H1 (cell line): Measurements from ENCODE around the gene MILR1. TPM values are rescaled to one million over a fixed set of nuclear protein-coding genes. Genes with fewer than 3 reads are reported as not detected.

Source experiments
- CTCF ChIA-PET: fragments of 300-600 bp; sonication (Branson Sonifier 250); formaldehyde crosslinking; loops from one replicate; lab custom pipeline; 2021; ENCODE audit not compliant: partially characterized antibody; lab: Charles Lee
- POLR2A ChIA-PET: fragments of 300-600 bp; sonication (Branson Sonifier 250); formaldehyde crosslinking; loops from one replicate; lab custom pipeline; 2021; ENCODE audit warnings: inconsistent platforms; ENCODE audit not compliant: partially characterized antibody; lab: Charles Lee
- DNase-seq, 2 experiments: peaks; one replicate each; pipeline versions ENCODE4 v3.0.0 to v3.0.0-alpha.2; 2010 to 2022; ENCODE audit warnings: low spot score in 2 of 2, low read depth in 1 of 2, mixed read lengths in 1 of 2
- FAIRE-seq: peaks from 2 replicates; lab custom pipeline; 2011; peaks lifted over from hg19 to GRCh38; lab: Jason Lieb, UNC
- H2AFZ ChIP-seq: 2 replicates; pipeline ENCODE4 v1.8.1; 2012; ENCODE audit warnings: low read length, inconsistent platforms
- H2AK5ac ChIP-seq: 2 replicates; pipeline ENCODE4 v1.6.1; 2013; ENCODE audit warnings: low read depth, low read length
- H2BK120ac ChIP-seq: replicated peaks from 2 replicates; pipeline ENCODE3; 2013; ENCODE audit warnings: low read depth, low read length, inconsistent platforms
- H2BK12ac ChIP-seq: 2 replicates; pipeline ENCODE4 v1.6.1; 2013; ENCODE audit warnings: low read depth, low read length
- H2BK15ac ChIP-seq: 2 replicates; pipeline ENCODE4 v1.6.1; 2013; ENCODE audit warnings: low read length
- H2BK20ac ChIP-seq: 2 replicates; pipeline ENCODE4 v1.6.1; 2013; ENCODE audit warnings: low read length
- H2BK5ac ChIP-seq: 2 replicates; pipeline ENCODE4 v1.6.1; 2013; ENCODE audit warnings: low read depth, low read length
- H3K14ac ChIP-seq: 2 replicates; pipeline ENCODE4 v1.6.1; 2013; ENCODE audit warnings: inconsistent platforms; ENCODE audit not compliant: insufficient read length
- H3K18ac ChIP-seq: 2 replicates; pipeline ENCODE4 v1.6.1; 2013; ENCODE audit warnings: low read length; ENCODE audit errors: extremely low read depth
- H3K23ac ChIP-seq: 2 replicates; pipeline ENCODE4 v1.6.1; 2013; ENCODE audit warnings: inconsistent platforms; ENCODE audit not compliant: insufficient read length
- H3K23me2 ChIP-seq: 2 replicates; pipeline ENCODE4 v1.6.1; 2013; ENCODE audit warnings: low read depth, low read length
- H3K27ac ChIP-seq: 2 replicates; pipeline ENCODE4 v1.6.1; 2011; ENCODE audit warnings: low read depth, low read length, inconsistent platforms
- H3K27me3 ChIP-seq, 4 experiments: replicated peaks in 1 of 4; 1 replicate in 1 of 4; 2 replicates in 3 of 4; pipeline versions ENCODE4 v1.6.1 to v1.8.1; 2011 to 2013; ENCODE audit warnings: low read length in 3 of 4, mild to moderate bottlenecking in 3 of 4, inconsistent platforms in 2 of 4, mixed read lengths in 2 of 4, moderate library complexity in 1 of 4; ENCODE audit not compliant: control insufficient read depth in 3 of 4, insufficient read depth in 3 of 4; ENCODE audit errors: extremely low read depth in 1 of 4
- H3K36me3 ChIP-seq, 4 experiments: 2 replicates each; pipeline versions ENCODE4 v1.6.1 to v1.8.1; 2011 to 2013; ENCODE audit warnings: mild to moderate bottlenecking in 4 of 4, low read length in 3 of 4, moderate library complexity in 2 of 4, control low read depth in 1 of 4, inconsistent platforms in 1 of 4; ENCODE audit not compliant: insufficient read depth in 4 of 4, control insufficient read depth in 2 of 4
- H3K4ac ChIP-seq: replicated peaks from 2 replicates; pipeline ENCODE3; 2013; ENCODE audit warnings: low read length, low read depth, mixed read lengths, inconsistent platforms; ENCODE audit not compliant: insufficient read length
- H3K4me1 ChIP-seq, 4 experiments: replicated peaks in 1 of 4; 1 replicate in 1 of 4; 2 replicates in 3 of 4; pipeline versions ENCODE4 v1.6.1 to v1.8.1; 2011 to 2013; ENCODE audit warnings: low read length in 3 of 4, inconsistent platforms in 2 of 4, mixed read lengths in 1 of 4; ENCODE audit not compliant: insufficient read depth in 4 of 4, control insufficient read depth in 3 of 4
- H3K4me2 ChIP-seq, 2 experiments: 2 replicates each; pipeline versions ENCODE4 v1.6.1 to v1.8.1; 2011 to 2013; ENCODE audit warnings: low read depth in 2 of 2, low read length in 2 of 2, control low read depth in 1 of 2, inconsistent platforms in 1 of 2, mild to moderate bottlenecking in 1 of 2; ENCODE audit not compliant: insufficient read depth in 1 of 2
- H3K4me3 ChIP-seq, 4 experiments: fragments of 200-600, 300-600 bp in 1 of 4; sonication (generic), shearing (Covaris generic), sonication (Bioruptor Twin) in 1 of 4; 2 replicates each; pipeline versions ENCODE4 v1.5.1 to v1.8.1; 2011 to 2016; ENCODE audit warnings: low read length in 4 of 4, low read depth in 3 of 4, control low read depth in 2 of 4, inconsistent platforms in 2 of 4, mild to moderate bottlenecking in 2 of 4, mixed read lengths in 1 of 4, moderate library complexity in 1 of 4; ENCODE audit not compliant: insufficient read depth in 2 of 4; ENCODE audit errors: extremely low read depth in 1 of 4
- H3K56ac ChIP-seq: replicated peaks from 2 replicates; pipeline ENCODE3; 2013; ENCODE audit warnings: low read depth, mild to moderate bottlenecking, mixed read lengths, low read length, inconsistent platforms; ENCODE audit not compliant: insufficient read length
- H3K79me1 ChIP-seq: 2 replicates; pipeline ENCODE4 v1.6.1; 2013; ENCODE audit warnings: low read depth, low read length, control low read depth
- H3K79me2 ChIP-seq, 2 experiments: 2 replicates each; pipeline versions ENCODE4 v1.6.1 to v1.8.1; 2012 to 2013; ENCODE audit warnings: low read length in 2 of 2, mild to moderate bottlenecking in 2 of 2, inconsistent platforms in 1 of 2; ENCODE audit not compliant: insufficient read depth in 2 of 2, control insufficient read depth in 1 of 2
- H3K9ac ChIP-seq, 4 experiments: replicated peaks in 1 of 4; 1 replicate in 1 of 4; 2 replicates in 3 of 4; pipeline versions ENCODE4 v1.6.1 to v1.8.1; 2011 to 2013; ENCODE audit warnings: low read depth in 3 of 4, low read length in 3 of 4, control low read depth in 2 of 4, mild to moderate bottlenecking in 2 of 4, moderate library complexity in 2 of 4, inconsistent platforms in 1 of 4; ENCODE audit errors: extremely low read depth in 1 of 4
- H3K9me3 ChIP-seq, 2 experiments: 2 replicates each; pipeline versions ENCODE4 v1.6.1 to v1.8.1; 2012 to 2013; ENCODE audit warnings: mild to moderate bottlenecking in 2 of 2, moderate library complexity in 2 of 2, control low read depth in 1 of 2, inconsistent platforms in 1 of 2, low read depth in 1 of 2, low read length in 1 of 2, mixed read lengths in 1 of 2; ENCODE audit not compliant: insufficient read depth in 2 of 2
- H4K20me1 ChIP-seq, 2 experiments: replicated peaks in 1 of 2; 2 replicates each; pipeline versions ENCODE3 to v1.8.1; 2011 to 2013; ENCODE audit warnings: inconsistent platforms in 2 of 2, low read length in 2 of 2, mild to moderate bottlenecking in 1 of 2; ENCODE audit not compliant: insufficient read depth in 2 of 2, control insufficient read depth in 1 of 2
- H4K5ac ChIP-seq: 2 replicates; pipeline ENCODE4 v1.6.1; 2013; ENCODE audit warnings: low read length, low read depth, mixed read lengths, inconsistent platforms; ENCODE audit not compliant: insufficient read length
- H4K8ac ChIP-seq: 2 replicates; pipeline ENCODE4 v1.8.0; 2013; ENCODE audit warnings: mild to moderate bottlenecking, moderate library complexity, low read length, inconsistent platforms; ENCODE audit not compliant: insufficient read depth; ENCODE audit errors: extremely low read depth
- H4K91ac ChIP-seq: replicated peaks from 2 replicates; pipeline ENCODE3; 2013; ENCODE audit warnings: low read length, mixed read lengths, inconsistent platforms; ENCODE audit not compliant: insufficient read length
- ATF3 ChIP-seq: IDR thresholded peaks from 2 replicates; pipeline ENCODE4 v1.6.1; 2011; ENCODE audit warnings: low read depth, mild to moderate bottlenecking, low read length; ENCODE audit not compliant: insufficient read depth
- CHD2 ChIP-seq: IDR thresholded peaks from 2 replicates; pipeline ENCODE4 v1.6.1; 2012; ENCODE audit warnings: low read length, improper control_type of control experiment
- CREB1 ChIP-seq: IDR thresholded peaks from 2 replicates; pipeline ENCODE4 v1.6.1; 2012; ENCODE audit warnings: inconsistent platforms
- MAX ChIP-seq: IDR thresholded peaks from 2 replicates; pipeline ENCODE4 v1.6.1; 2012; ENCODE audit warnings: inconsistent platforms
- POLR2AphosphoS5 ChIP-seq: IDR thresholded peaks from 2 replicates; pipeline ENCODE4 v1.6.1; 2011; ENCODE audit warnings: low read depth, low read length
- POU5F1 ChIP-seq: IDR thresholded peaks from 2 replicates; pipeline ENCODE4 v1.6.1; 2011; ENCODE audit warnings: low read depth, mild to moderate bottlenecking, low read length, moderate library complexity
- SAP30 ChIP-seq: fragments of 300-600 bp; sonication (generic); IDR thresholded peaks from 2 replicates; pipeline ENCODE4 v1.7.1; 2012; ENCODE audit warnings: low read length, moderate library complexity, mild to moderate bottlenecking, inconsistent platforms; ENCODE audit not compliant: insufficient read depth, insufficient replicate concordance
- SIN3A ChIP-seq, 2 experiments: IDR thresholded peaks in 1 of 2; conservative IDR thresholded peaks in 1 of 2; 2 replicates each; pipeline ENCODE4 v1.6.1; 2011 to 2012; ENCODE audit warnings: low read length in 2 of 2, improper control_type of control experiment in 1 of 2, low read depth in 1 of 2, mild to moderate bottlenecking in 1 of 2
- TAF7 ChIP-seq: optimal IDR thresholded peaks from 2 replicates; pipeline ENCODE3; 2011; ENCODE audit warnings: low read depth, mild to moderate bottlenecking, inconsistent platforms, low read length, moderate library complexity, borderline replicate concordance
- YY1 ChIP-seq: IDR thresholded peaks from 2 replicates; pipeline ENCODE4 v1.6.1; 2011; ENCODE audit warnings: low read depth, mild to moderate bottlenecking, low read length
- WGBS, 2 experiments: shearing (Covaris generic) in 1 of 2; methylation state at CpG; one replicate each; pipeline versions ENCODE4 v1.1.6 to v1.1.7; 2013 to 2015; ENCODE audit warnings: low lambda C conversion rate in 2 of 2, mixed read lengths in 2 of 2, inconsistent platforms in 1 of 2, low coverage in 1 of 2, missing lambda C conversion rate in 1 of 2; ENCODE audit not compliant: insufficient replicate concordance in 2 of 2, insufficient coverage in 1 of 2, insufficient read length in 1 of 2; ENCODE audit errors: extremely low coverage in 1 of 2, missing lambda C conversion rate in 1 of 2; 5-methylcytosine and 5-hydroxymethylcytosine counted together
- polyA plus RNA-seq, 7 experiments: library from polyadenylated mRNA; depleted of rRNA in 3 of 7; stranded (reverse) in 5 of 7; unstranded in 2 of 7; fragments of >200 nt in 5 of 7; fragments of 200-250 nt in 2 of 7; gene quantifications; 1 replicate in 5 of 7; 2 replicates in 1 of 7; 4 replicates in 1 of 7; pipeline versions ENCODE4 v1.2.1 to v1.2.3, GENCODE V29; 2011 to 2013; ENCODE audit warnings: missing spikeins in 2 of 7, mixed read lengths in 2 of 7
- total RNA-seq: library from RNA; stranded (reverse); fragmentation: NEBNext Ultra II Directional; extraction: Animal tissue kit (Norgen Biotek cat#: 25700); gene quantifications from 2 replicates; pipeline ENCODE4 v1.2.1, GENCODE V29; 2021

MILR1 gene
- total and polyA plus RNA-seq, 2 of the 8 experiments (the other 6 are each of a cell fraction or from before 2014, with no cell fraction given) = not detected

- no peak within 1 kb of the TSS for H2AK5ac ChIP-seq
- H2BK12ac ChIP-seq = no peak within 1 kb of the TSS
- no peak within 1 kb of the TSS for H2BK120ac ChIP-seq
- peak within 1 kb of the TSS; percentile 72 for H2BK5ac ChIP-seq
- no peak within 1 kb of the TSS for H2BK20ac ChIP-seq
- peak within 1 kb of the TSS; percentile 85 for H3K27ac ChIP-seq
- CTCF ChIA-PET = interaction anchor here (1.1 to 4.6 kb wide), 6 partner anchors 10 to 187 kb away, joined by 3 to 29 read pairs (median 4); partner anchors contain the start of genes CEP95 and DDX5
- H3K27me3 ChIP-seq = no peaks in the 10 kb centered on the region
- H4K5ac ChIP-seq = peak within 1 kb of the TSS; percentile 87
- peak within 1 kb of the TSS; percentile 90 for H3K18ac ChIP-seq
- POLR2A ChIA-PET = interaction anchor here (1.0 to 11.8 kb wide), 25 partner anchors 8 to 352 kb away, joined by 3 to 320 read pairs (median 5); partner anchors contain the start of genes CEP95, DDX5 and SMURF2
- H3K4me2 ChIP-seq = peak within 1 kb of the TSS; percentile 83 to 92
- peak within 1 kb of the TSS; percentile 87 for H2AFZ ChIP-seq
- H4K20me1 ChIP-seq = peaks cover 7 to 13% of the 10 kb centered on the region in 2 experiments
- 1% methylated on average over 47 of the region's 50 CpGs; no CpG with 5 or more reads in 1 of the 2 experiments for WGBS, 2 experiments
- H3K14ac ChIP-seq = no peak within 1 kb of the TSS
- no peaks in the 10 kb centered on the region for H3K9me3 ChIP-seq
- H4K8ac ChIP-seq = peak within 1 kb of the TSS; percentile 71
- H3K4me1 ChIP-seq = peaks cover 0 to 7% (median 3%) of the 10 kb centered on the region in 4 experiments; a peak in 5 of 7 replicates
- no peak within 1 kb of the TSS for H3K23ac ChIP-seq
- no peak within 1 kb of the TSS for H3K4ac ChIP-seq
- H2BK15ac ChIP-seq = no peak within 1 kb of the TSS
- peaks cover 26 to 58% (median 38%) of the 10 kb centered on the region in 4 experiments for H3K36me3 ChIP-seq
- H3K79me2 ChIP-seq = peaks cover 10 to 52% of the 10 kb centered on the region in 2 experiments
- H4K91ac ChIP-seq = peak within 1 kb of the TSS; percentile 69
- H3K56ac ChIP-seq = peak within 1 kb of the TSS; percentile 42
- FAIRE-seq = no peak
- peak; percentile 73 to 94 for DNase-seq
- peak within 1 kb of the TSS; percentile 67 to 92 (median 80) for H3K4me3 ChIP-seq
- H3K79me1 ChIP-seq = peaks cover 6% of the 10 kb centered on the region
- peaks cover 6% of the 10 kb centered on the region for H3K23me2 ChIP-seq
- peak within 1 kb of the TSS in 3 of 4 experiments; percentile 46 to 76 (median 57); a peak in 6 of 7 replicates for H3K9ac ChIP-seq
- TF ChIP-seq TAF7 (peak; percentile 30), YY1 (peak; percentile 88), POLR2AphosphoS5 (peak; percentile 79), CHD2 (peak; percentile 59; the same call in 1 of the 2 replicates), MAX (peak; percentile 54), CREB1 (peak; percentile 21), SIN3A (conservative IDR thresholded peaks at IDR 0.05 in 1 of 2, IDR thresholded peaks at IDR 0.05 in 1 of 2; ENCODE audit: low read depth in 1 of 2, low read length in 2 of 2) (peak in 1 of 2 experiments; percentile 51; a peak in 2 of 4 replicates), ATF3 (no peak), SAP30 (peak; percentile 28), POU5F1 (no peak)
These were observed 48.1 kb downstream of the MILR1 start, which contains the start of gene POLG2 for GRCh38 chr17:64496786-64497564. POLG2 (minus strand) TSS chr17:64497054; CDS start chr17:64496968, 86 bp downstream.
